Measurements from ENCODE around the gene C12orf75. TPM values are rescaled to one million over a fixed set of nuclear protein-coding genes. Genes with fewer than 3 reads are reported as not detected.
A peak's percentile ranks its signal among the peaks of the same experiment; 100 is the strongest.

The C12orf75 gene
- total RNA-seq, 1 donor from 2014 or later: 56.5 TPM

DNA sequence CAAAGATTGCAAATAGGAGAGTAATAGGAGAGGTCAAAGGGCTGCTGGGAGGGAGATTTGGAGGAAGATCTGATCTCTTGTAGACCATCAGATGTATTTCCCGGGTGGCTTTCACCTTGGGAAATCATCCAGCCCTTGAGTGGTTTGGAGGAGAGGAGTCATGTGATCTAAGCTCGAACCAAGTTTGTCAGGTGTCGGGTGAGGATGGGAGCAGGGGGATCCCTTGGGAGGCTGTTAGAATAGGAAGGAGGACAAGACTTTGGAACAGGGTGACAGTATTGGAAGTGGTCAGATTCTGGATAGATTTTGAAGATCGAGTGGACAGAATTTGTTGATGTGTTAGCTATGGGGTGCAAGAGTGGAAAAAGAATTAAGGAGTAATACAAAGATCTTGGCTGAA lies 46.6 kb downstream of the C12orf75 start:
- peaks cover 4 to 14% of the 10 kb centered on the region in 2 donors for H3K36me3 ChIP-seq
- H3K4me3 ChIP-seq: no peak overlapping the region
- no peak for DNase-seq (ENCODE audit: low spot score in 2 of 2)
- no peaks in the 10 kb centered on the region for H3K9me3 ChIP-seq
- no peaks in the 10 kb centered on the region for H3K4me1 ChIP-seq
- intact Hi-C loops (cut with DNase I): no loop called here
- H3K27ac ChIP-seq: no peak overlapping the region
- H3K27me3 ChIP-seq: no peaks in the 10 kb centered on the region
- TF ChIP-seq, protein P1, sequence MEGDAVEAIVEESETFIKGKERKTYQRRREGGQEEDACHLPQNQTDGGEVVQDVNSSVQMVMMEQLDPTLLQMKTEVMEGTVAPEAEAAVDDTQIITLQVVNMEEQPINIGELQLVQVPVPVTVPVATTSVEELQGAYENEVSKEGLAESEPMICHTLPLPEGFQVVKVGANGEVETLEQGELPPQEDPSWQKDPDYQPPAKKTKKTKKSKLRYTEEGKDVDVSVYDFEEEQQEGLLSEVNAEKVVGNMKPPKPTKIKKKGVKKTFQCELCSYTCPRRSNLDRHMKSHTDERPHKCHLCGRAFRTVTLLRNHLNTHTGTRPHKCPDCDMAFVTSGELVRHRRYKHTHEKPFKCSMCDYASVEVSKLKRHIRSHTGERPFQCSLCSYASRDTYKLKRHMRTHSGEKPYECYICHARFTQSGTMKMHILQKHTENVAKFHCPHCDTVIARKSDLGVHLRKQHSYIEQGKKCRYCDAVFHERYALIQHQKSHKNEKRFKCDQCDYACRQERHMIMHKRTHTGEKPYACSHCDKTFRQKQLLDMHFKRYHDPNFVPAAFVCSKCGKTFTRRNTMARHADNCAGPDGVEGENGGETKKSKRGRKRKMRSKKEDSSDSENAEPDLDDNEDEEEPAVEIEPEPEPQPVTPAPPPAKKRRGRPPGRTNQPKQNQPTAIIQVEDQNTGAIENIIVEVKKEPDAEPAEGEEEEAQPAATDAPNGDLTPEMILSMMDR (IDR thresholded peaks at IDR 0.05): no peak

GRCh38 chr12:105378911-105379310 lies 48.4 kb downstream of the C12orf75 start:
- DNase-seq (ENCODE audit: low spot score in 2 of 2): no peak
- no peaks in the 10 kb centered on the region for H3K36me3 ChIP-seq

GRCh38 chr12:105382771-105383622 lies 52.5 kb downstream of the C12orf75 start:
- intact Hi-C loops (cut with DNase I): loop anchor here (2.0 to 5.0 kb wide), 4 partner anchors 52 to 216 kb away; partner anchors contain the start of gene C12orf75
- DNase-seq (ENCODE audit: low spot score in 2 of 2): no peak

More at GRCh38 chr12:105378911-105379310, 48.4 kb downstream of the C12orf75 start:
- Histone ChIP-seq H3K4me1 (peaks cover 0 to 6% of the 10 kb centered on the region in 2 donors), H3K4me3 (no peak overlapping the region), H3K9me3 (no peaks in the 10 kb centered on the region), H3K27ac (no peak overlapping the region), H3K27me3 (no peaks in the 10 kb centered on the region)
- intact Hi-C loops (cut with DNase I): no loop called here
- TF ChIP-seq, protein P1 (IDR thresholded peaks at IDR 0.05): peak in 1 of 3 experiments; percentile 4

DNA sequence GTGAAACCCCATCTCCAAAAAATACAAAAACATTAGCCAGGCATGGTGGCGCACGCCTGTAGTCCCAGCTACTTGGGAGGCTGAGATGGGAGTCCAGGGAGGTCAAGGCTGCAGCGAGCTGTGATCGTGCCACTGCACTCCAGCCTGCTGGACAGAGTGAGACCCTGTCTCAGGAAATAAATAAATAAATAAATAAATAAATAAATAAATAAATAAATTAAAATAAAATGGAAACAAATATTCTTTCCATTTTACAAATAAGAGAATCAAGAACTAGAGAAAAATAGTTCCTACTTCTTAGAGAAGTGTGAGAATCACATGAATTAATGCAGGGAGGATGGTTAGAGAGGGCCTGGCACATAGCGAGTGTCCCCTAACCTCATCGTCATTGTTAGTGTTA lies 53.7 kb downstream of the C12orf75 start:
- Histone ChIP-seq H3K27me3 (no peaks in the 10 kb centered on the region), H3K9me3 (no peaks in the 10 kb centered on the region), H3K4me3 (no peak overlapping the region), H3K27ac (no peak overlapping the region), H3K36me3 (no peaks in the 10 kb centered on the region), H3K4me1 (peaks cover 0 to 6% of the 10 kb centered on the region in 2 donors)
- TF ChIP-seq, protein P1 (IDR thresholded peaks at IDR 0.05): no peak
- intact Hi-C loops (cut with DNase I): loop anchor here (5.0 kb wide), 1 partner anchor 217 kb away; no protein-coding TSS in a partner anchor
- DNase-seq (ENCODE audit: low spot score in 2 of 2): no peak

More at GRCh38 chr12:105382771-105383622, 52.5 kb downstream of the C12orf75 start:
- H3K4me3 ChIP-seq: peak overlapping the region; percentile 18 to 59
- no peaks in the 10 kb centered on the region for H3K27me3 ChIP-seq
- no peaks in the 10 kb centered on the region for H3K9me3 ChIP-seq
- H3K27ac ChIP-seq: peak overlapping the region; percentile 54 to 58
- peaks cover 0 to 6% of the 10 kb centered on the region in 2 donors for H3K4me1 ChIP-seq
- no peaks in the 10 kb centered on the region for H3K36me3 ChIP-seq
- TF ChIP-seq, protein P1 (IDR thresholded peaks at IDR 0.05): peak; percentile 71 to 83 (median 83)

DNA sequence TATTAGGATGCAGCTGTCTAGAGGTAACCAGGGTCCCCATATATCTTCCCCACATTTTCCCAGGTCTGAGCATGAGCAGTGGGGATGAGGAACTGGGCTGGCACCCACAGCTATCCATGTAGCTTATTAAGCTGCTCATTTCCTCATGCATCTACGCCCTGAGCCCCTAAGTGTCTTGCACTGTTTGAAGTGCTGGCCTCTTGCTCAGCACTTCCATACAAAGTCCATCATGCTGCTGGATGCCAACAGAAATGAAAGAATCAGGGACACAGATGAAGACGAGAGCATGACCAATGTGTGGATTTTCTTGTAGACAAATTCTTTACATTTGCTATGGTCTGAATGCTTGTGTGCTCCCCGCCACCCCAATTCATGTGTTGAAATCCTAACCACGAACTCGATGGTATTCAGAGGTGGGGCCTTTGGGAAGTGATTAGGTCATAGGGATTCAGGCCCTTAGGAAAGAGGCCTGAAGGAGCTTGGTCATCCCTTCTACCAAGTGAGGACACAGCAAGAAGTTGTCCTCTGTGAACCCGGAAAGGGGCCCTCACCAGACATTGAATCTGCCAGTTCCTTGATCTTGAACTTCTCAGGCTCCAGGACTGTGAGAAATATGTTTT lies 54.5 kb downstream of the C12orf75 start:
- Histone ChIP-seq H3K4me1 (peaks cover 0 to 6% of the 10 kb centered on the region in 2 donors), H3K36me3 (no peaks in the 10 kb centered on the region), H3K4me3 (no peak overlapping the region), H3K9me3 (no peaks in the 10 kb centered on the region), H3K27ac (no peak overlapping the region), H3K27me3 (no peaks in the 10 kb centered on the region)
- intact Hi-C loops (cut with DNase I): loop anchor here (5.0 kb wide), 1 partner anchor 218 kb away; no protein-coding TSS in a partner anchor
- DNase-seq (ENCODE audit: low spot score in 2 of 2): no peak
- TF ChIP-seq, protein P1 (IDR thresholded peaks at IDR 0.05): no peak
